Naive thymus-derived CD4-positive, alpha-beta T cell (primary cell): Measurements from ENCODE around the gene CRELD1. TPM values are rescaled to one million over a fixed set of nuclear protein-coding genes. Genes with fewer than 3 reads are reported as not detected.
A peak's percentile ranks its signal among the peaks of the same experiment; 100 is the strongest.

Source experiments
- ATAC-seq: fragments of 150-1000 bp; cut with Tn5 transposase; 2 replicates; pipeline ENCODE4 v1.10.0; 2021; ENCODE audit warnings: mild to moderate bottlenecking, moderate library complexity
- CTCF ChIA-PET: fragments of 350-600 bp; sonication (Branson Sonifier 250); formaldehyde crosslinking; loops from one replicate; lab custom pipeline; 2021; ENCODE audit warnings: antibody characterized with exemption; lab: Charles Lee
- POLR2A ChIA-PET: fragments of 350-600 bp; sonication (Branson Sonifier 250); formaldehyde crosslinking; loops from one replicate; lab custom pipeline; 2021; ENCODE audit warnings: antibody characterized with exemption, inconsistent platforms; lab: Charles Lee
- DNase-seq, 9 donors: peaks; one replicate each; pipeline versions ENCODE4 v3.0.0 to v3.0.0-alpha.2; 2020 to 2022; ENCODE audit warnings: mixed read lengths in 1 of 9
- H3K27ac ChIP-seq: one replicate; pipeline ENCODE4 v1.7.0; 2013; ENCODE audit warnings: mild to moderate bottlenecking, low read depth, low read length, moderate library complexity
- H3K27me3 ChIP-seq, 2 donors: one replicate each; pipeline ENCODE4 v1.7.0; 2013; ENCODE audit warnings: low read length in 2 of 2, mild to moderate bottlenecking in 2 of 2, moderate library complexity in 2 of 2; ENCODE audit not compliant: control insufficient read depth in 2 of 2, insufficient read depth in 2 of 2
- H3K36me3 ChIP-seq, 3 experiments: 1 replicate in 2 of 3; 2 replicates in 1 of 3; pipeline ENCODE4 v1.7.0; 2013; ENCODE audit warnings: low read length in 3 of 3, mild to moderate bottlenecking in 3 of 3, moderate library complexity in 1 of 3; ENCODE audit not compliant: insufficient read depth in 3 of 3, control insufficient read depth in 2 of 3
- H3K4me1 ChIP-seq, 2 donors: one replicate each; pipeline ENCODE4 v1.7.0; 2013; ENCODE audit warnings: low read length in 2 of 2, mild to moderate bottlenecking in 2 of 2, moderate library complexity in 1 of 2; ENCODE audit not compliant: control insufficient read depth in 2 of 2, insufficient read depth in 2 of 2
- H3K4me3 ChIP-seq: 2 replicates; pipeline ENCODE4 v1.7.0; 2013; ENCODE audit warnings: mild to moderate bottlenecking, low read length
- H3K9me3 ChIP-seq, 3 experiments: 1 replicate in 2 of 3; 2 replicates in 1 of 3; pipeline ENCODE4 v1.7.0; 2013; ENCODE audit warnings: low read length in 3 of 3; ENCODE audit not compliant: control insufficient read depth in 2 of 3
- H3K27ac Mint-ChIP-seq, 9 donors: one replicate each; pipeline ENCODE4 v1.8.0; 2020 to 2022; ENCODE audit warnings: mixed read lengths in 9 of 9, mild to moderate bottlenecking in 8 of 9, moderate library complexity in 5 of 9, inconsistent platforms in 2 of 9
- H3K27me3 Mint-ChIP-seq, 5 donors: one replicate each; pipeline ENCODE4 v1.8.0; 2021 to 2022; ENCODE audit warnings: mixed read lengths in 5 of 5, mild to moderate bottlenecking in 1 of 5
- H3K36me3 Mint-ChIP-seq, 5 donors: one replicate each; pipeline ENCODE4 v1.8.0; 2020 to 2022; ENCODE audit warnings: mixed read lengths in 5 of 5, mild to moderate bottlenecking in 3 of 5, inconsistent platforms in 1 of 5
- H3K4me1 Mint-ChIP-seq, 7 donors: one replicate each; pipeline ENCODE4 v1.8.0; 2020 to 2022; ENCODE audit warnings: mixed read lengths in 7 of 7, mild to moderate bottlenecking in 3 of 7, inconsistent platforms in 1 of 7
- H3K4me3 Mint-ChIP-seq, 10 donors: one replicate each; pipeline ENCODE4 v1.8.0; 2020 to 2022; ENCODE audit warnings: mild to moderate bottlenecking in 10 of 10, mixed read lengths in 10 of 10, moderate library complexity in 6 of 10, inconsistent platforms in 2 of 10
- H3K9me3 Mint-ChIP-seq, 11 donors: one replicate each; pipeline ENCODE4 v1.8.0; 2020 to 2022; ENCODE audit warnings: mixed read lengths in 11 of 11, mild to moderate bottlenecking in 4 of 11, inconsistent platforms in 1 of 11, moderate library complexity in 1 of 11
- intact Hi-C, 2 donors: fragments of 100-400 bp; cut with micrococcal nuclease; formaldehyde crosslinking; loops; one replicate each; pipeline ENCODE4 v1.15.1; 2023
- polyA plus RNA-seq, 2 donors: library from polyadenylated mRNA; unstranded; fragments of 300-500 nt; fragmentation: Illumina TruSeq; gene quantifications; one replicate each; pipeline ENCODE4 v1.2.3, GENCODE V29; 2021
- total RNA-seq, 6 experiments: library from RNA in 5 of 6; stranded (reverse) in 5 of 6; gene quantifications; 1 replicate in 5 of 6; 2 replicates in 1 of 6; pipeline ENCODE4 v1.2.3 and lab custom pipeline; 2021 to 2026

CRELD1 gene
- total and polyA plus RNA-seq, 7 experiments from 2014 or later, result 21.0 to 64.9 (median 30.1) TPM

DNA sequence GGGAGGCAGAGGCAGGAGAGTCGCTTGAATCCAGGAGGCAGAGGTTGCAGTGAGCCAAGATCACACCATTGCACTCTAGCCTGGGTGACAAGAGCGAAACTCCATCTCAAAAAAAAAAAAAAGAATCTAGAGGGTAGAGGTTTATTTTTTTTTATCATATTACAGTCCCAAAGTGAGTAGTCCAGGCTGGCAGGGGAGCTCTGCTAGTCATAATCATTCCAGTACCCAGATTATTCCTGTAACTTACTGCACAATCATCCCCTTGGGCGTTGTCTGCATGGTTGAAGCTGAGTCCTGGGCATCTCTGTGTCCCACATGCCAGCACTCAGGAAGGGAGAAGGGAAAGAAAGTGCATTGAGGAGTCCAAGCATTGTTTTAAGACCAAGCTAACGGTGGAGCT lies 8.5 kb downstream of the CRELD1 start:
- DNase-seq (no peak), ATAC-seq (no peak)
- Mint-ChIP-seq H3K27me3 (no peaks in the 10 kb centered on the region), H3K4me1 (peaks cover 0 to 8% (median 3%) of the 10 kb centered on the region in 7 donors), H3K36me3 (peaks cover 0 to 8% (median 0%) of the 10 kb centered on the region in 5 donors), H3K4me3 (no peak overlapping the region), H3K27ac (peak overlapping the region in 2 of 9 donors; percentile 8 to 25), H3K9me3 (no peaks in the 10 kb centered on the region)
- intact Hi-C loops, result no loop called here
- ChIA-PET CTCF (interaction anchor here (0.7 kb wide), 1 partner anchor 215 kb away, joined by 3 read pairs; no protein-coding TSS in a partner anchor), POLR2A (interaction anchor here (0.8 to 2.4 kb wide), 2 partner anchors 9 to 17 kb away, joined by 3 to 12 read pairs; partner anchors contain the start of gene CRELD1)
- Histone ChIP-seq H3K27ac (no peak overlapping the region), H3K4me3 (no peak overlapping the region), H3K4me1 (no peaks in the 10 kb centered on the region), H3K36me3 (peaks cover 0 to 44% (median 0%) of the 10 kb centered on the region in 3 experiments), H3K27me3 (no peaks in the 10 kb centered on the region), H3K9me3 (no peaks in the 10 kb centered on the region)

DNA sequence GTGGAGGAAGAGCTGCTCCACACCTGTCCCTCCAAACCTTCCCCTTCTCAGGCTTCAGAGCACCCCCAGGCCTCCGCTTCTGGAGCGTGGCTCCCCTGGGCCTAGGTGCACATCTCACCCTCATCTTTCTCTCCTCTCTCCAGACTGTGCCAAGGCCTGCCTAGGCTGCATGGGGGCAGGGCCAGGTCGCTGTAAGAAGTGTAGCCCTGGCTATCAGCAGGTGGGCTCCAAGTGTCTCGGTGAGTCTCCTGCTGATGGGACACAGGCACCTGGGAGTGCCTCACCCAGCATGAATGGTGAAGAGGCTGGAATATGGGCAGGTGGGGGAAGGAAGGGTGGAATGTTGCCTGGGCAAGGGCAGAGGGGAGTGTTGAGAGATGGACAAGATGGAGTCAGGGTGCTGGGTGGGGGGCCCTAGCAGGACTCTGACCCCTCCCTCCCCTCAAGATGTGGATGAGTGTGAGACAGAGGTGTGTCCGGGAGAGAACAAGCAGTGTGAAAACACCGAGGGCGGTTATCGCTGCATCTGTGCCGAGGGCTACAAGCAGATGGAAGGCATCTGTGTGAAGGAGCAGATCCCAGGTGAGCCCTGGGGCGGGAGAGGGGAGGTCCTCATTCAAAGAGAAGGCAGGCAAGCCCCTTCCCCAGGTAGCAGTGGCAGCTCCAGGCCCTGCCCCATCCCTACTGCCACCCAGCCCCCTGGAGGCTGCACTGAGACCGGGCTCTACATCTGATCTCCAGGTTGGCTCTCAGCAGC lies 9.5 kb downstream of the CRELD1 start:
- H3K27me3 Mint-ChIP-seq, result no peaks in the 10 kb centered on the region

GRCh38 chr3:9944271-9944670 lies 10.6 kb downstream of the CRELD1 start:
- intact Hi-C loops, result no loop called here
- no peak overlapping the region for H3K4me3 Mint-ChIP-seq
- Histone ChIP-seq H3K36me3 (peaks cover 0 to 39% (median 0%) of the 10 kb centered on the region in 3 experiments), H3K4me3 (no peak overlapping the region), H3K4me1 (no peaks in the 10 kb centered on the region), H3K27ac (no peak overlapping the region), H3K27me3 (no peaks in the 10 kb centered on the region), H3K9me3 (no peaks in the 10 kb centered on the region)
- CTCF ChIA-PET, result interaction anchor here (4.1 kb wide), 1 partner anchor 11 kb away, joined by 35 read pairs; the partner anchor contains the start of gene CRELD1
- peak overlapping the region in 2 of 9 donors; percentile 17 to 23 for H3K27ac Mint-ChIP-seq
- peaks cover 0 to 8% (median 0%) of the 10 kb centered on the region in 7 donors for H3K4me1 Mint-ChIP-seq
- no peaks in the 10 kb centered on the region for H3K27me3 Mint-ChIP-seq
- peaks cover 0 to 6% (median 0%) of the 10 kb centered on the region in 5 donors for H3K36me3 Mint-ChIP-seq
- POLR2A ChIA-PET, result interaction anchor here (0.9 to 2.2 kb wide), 2 partner anchors 9 to 11 kb away, joined by 3 to 12 read pairs; partner anchors contain the start of gene CRELD1
- ATAC-seq (no peak), DNase-seq (no peak)
- H3K9me3 Mint-ChIP-seq, result no peaks in the 10 kb centered on the region

More for the DNA sequence above, 9.5 kb downstream of the CRELD1 start:
- ChIA-PET POLR2A (interaction anchor here (0.8 to 2.4 kb wide), 3 partner anchors 10 to 18 kb away, joined by 3 to 12 read pairs (median 12); partner anchors contain the start of gene CRELD1), CTCF (interaction anchor here (0.6 kb wide), 1 partner anchor 112 kb away, joined by 3 read pairs; no protein-coding TSS in a partner anchor)
- Mint-ChIP-seq H3K4me3 (peak overlapping the region in 1 of 10 donors; percentile 17), H3K36me3 (peaks cover 0 to 6% (median 0%) of the 10 kb centered on the region in 5 donors), H3K9me3 (no peaks in the 10 kb centered on the region), H3K27ac (peak overlapping the region in 2 of 9 donors; percentile 69 to 73), H3K4me1 (peaks cover 0 to 8% (median 0%) of the 10 kb centered on the region in 7 donors)
- H3K27ac ChIP-seq, result no peak overlapping the region
- DNase-seq (no peak), ATAC-seq (no peak)
- no peaks in the 10 kb centered on the region for H3K4me1 ChIP-seq
- no peaks in the 10 kb centered on the region for H3K27me3 ChIP-seq
- H3K36me3 ChIP-seq, result peaks cover 0 to 34% (median 0%) of the 10 kb centered on the region in 3 experiments
- H3K4me3 ChIP-seq, result no peak overlapping the region
- H3K9me3 ChIP-seq, result no peaks in the 10 kb centered on the region
- intact Hi-C loops, result no loop called here

DNA sequence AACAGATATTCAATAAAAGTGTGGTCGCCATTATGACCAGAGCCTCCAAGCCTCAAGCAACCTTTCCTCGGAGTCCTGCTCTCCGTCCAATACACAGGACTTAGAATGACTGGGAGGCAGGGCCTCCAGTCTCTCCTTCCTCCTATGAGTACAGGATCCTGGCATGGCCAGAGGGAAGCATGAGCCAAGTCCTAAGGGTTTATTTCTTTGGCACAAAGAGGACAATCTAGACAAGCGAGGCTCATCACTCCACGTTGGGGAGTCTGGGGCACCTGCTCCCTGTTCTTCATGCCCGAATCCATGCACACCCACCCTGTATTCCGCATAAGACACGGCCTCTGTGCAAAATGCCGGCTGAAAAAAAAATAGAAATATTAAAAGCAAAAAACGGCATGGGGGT lies 11.7 kb downstream of the CRELD1 start:
- ATAC-seq (no peak), DNase-seq (no peak)
- Mint-ChIP-seq H3K9me3 (no peaks in the 10 kb centered on the region), H3K36me3 (peaks cover 0 to 6% (median 0%) of the 10 kb centered on the region in 5 donors), H3K27ac (peak overlapping the region in 7 of 9 donors; percentile 38 to 71 (median 58)), H3K27me3 (no peaks in the 10 kb centered on the region), H3K4me3 (peak overlapping the region in 9 of 10 donors; percentile 18 to 64 (median 38)), H3K4me1 (peaks cover 0 to 8% (median 3%) of the 10 kb centered on the region in 7 donors)
- Histone ChIP-seq H3K4me1 (no peaks in the 10 kb centered on the region), H3K27me3 (no peaks in the 10 kb centered on the region), H3K9me3 (no peaks in the 10 kb centered on the region), H3K36me3 (peaks cover 0 to 43% (median 0%) of the 10 kb centered on the region in 3 experiments), H3K4me3 (no peak overlapping the region), H3K27ac (no peak overlapping the region)
- CTCF ChIA-PET, result interaction anchor here (4.1 kb wide), 1 partner anchor 12 kb away, joined by 35 read pairs; the partner anchor contains the start of gene CRELD1
- intact Hi-C loops, result loop anchor here (5.0 kb wide), 1 partner anchor 213 kb away; the partner anchor contains the start of gene BRPF1 (in 2 of the 2)
- POLR2A ChIA-PET, result interaction anchor here (0.7 to 2.3 kb wide), 5 partner anchors 10 to 297 kb away, joined by 3 to 64 read pairs (median 8); partner anchors contain the start of genes CRELD1, EMC3 and JAGN1

GRCh38 chr3:9946112-9947024 lies 12.7 kb downstream of the CRELD1 start:
- Mint-ChIP-seq H3K27ac (peak overlapping the region in 8 of 9 donors; percentile 56 to 91 (median 82)), H3K4me3 (peak overlapping the region; percentile 42 to 85 (median 78)), H3K4me1 (peaks cover 8 to 16% (median 11%) of the 10 kb centered on the region in 7 donors), H3K36me3 (peaks cover 0 to 4% (median 0%) of the 10 kb centered on the region in 5 donors), H3K27me3 (no peaks in the 10 kb centered on the region), H3K9me3 (no peaks in the 10 kb centered on the region)
- H3K27me3 ChIP-seq, result no peaks in the 10 kb centered on the region
- H3K36me3 ChIP-seq, result peaks cover 0 to 36% (median 0%) of the 10 kb centered on the region in 3 experiments
- ChIA-PET POLR2A (interaction anchor here (0.6 to 2.3 kb wide), 7 partner anchors 12 to 550 kb away, joined by 3 to 64 read pairs (median 4); partner anchors contain the start of genes ARPC4, CRELD1, EMC3 and JAGN1), CTCF (interaction anchor here (0.6 to 4.1 kb wide), 9 partner anchors 9 to 317 kb away, joined by 3 to 35 read pairs (median 3); partner anchors contain the start of genes CRELD1 and RPUSD3)
- peak overlapping the region; percentile 50 for H3K4me3 ChIP-seq
- ATAC-seq (peak; percentile 94), DNase-seq (peak; percentile 70 to 88 (median 80))
- intact Hi-C loops, result loop anchor here (1.0 to 5.0 kb wide), 5 partner anchors 13 to 214 kb away; partner anchors contain the start of genes BRPF1 (in 2 of the 2), CRELD1 (in 2 of the 2), RPUSD3 (in 2 of the 2) and JAGN1 (in 1 of the 2)
- H3K9me3 ChIP-seq, result no peaks in the 10 kb centered on the region
- H3K4me1 ChIP-seq, result peaks cover 7% of the 10 kb centered on the region in 2 donors
- peak overlapping the region; percentile 74 for H3K27ac ChIP-seq
